H1 (cell line): ENCODE results near the gene TSC2. TPM values are rescaled to one million over a fixed set of nuclear protein-coding genes. Genes with fewer than 3 reads are reported as not detected.

Source experiments
- CTCF ChIA-PET: fragments of 300-600 bp; sonication (Branson Sonifier 250); formaldehyde crosslinking; loops from one replicate; lab custom pipeline; 2021; ENCODE audit not compliant: partially characterized antibody; lab: Charles Lee
- POLR2A ChIA-PET: fragments of 300-600 bp; sonication (Branson Sonifier 250); formaldehyde crosslinking; loops from one replicate; lab custom pipeline; 2021; ENCODE audit warnings: inconsistent platforms; ENCODE audit not compliant: partially characterized antibody; lab: Charles Lee
- DNase-seq, 2 experiments: peaks; one replicate each; pipeline versions ENCODE4 v3.0.0 to v3.0.0-alpha.2; 2010 to 2022; ENCODE audit warnings: low spot score in 2 of 2, low read depth in 1 of 2, mixed read lengths in 1 of 2
- FAIRE-seq: peaks from 2 replicates; lab custom pipeline; 2011; peaks lifted over from hg19 to GRCh38; lab: Jason Lieb, UNC
- H2AFZ ChIP-seq: 2 replicates; pipeline ENCODE4 v1.8.1; 2012; ENCODE audit warnings: low read length, inconsistent platforms
- H2AK5ac ChIP-seq: 2 replicates; pipeline ENCODE4 v1.6.1; 2013; ENCODE audit warnings: low read depth, low read length
- H2BK120ac ChIP-seq: replicated peaks from 2 replicates; pipeline ENCODE3; 2013; ENCODE audit warnings: low read depth, low read length, inconsistent platforms
- H2BK12ac ChIP-seq: 2 replicates; pipeline ENCODE4 v1.6.1; 2013; ENCODE audit warnings: low read depth, low read length
- H2BK15ac ChIP-seq: 2 replicates; pipeline ENCODE4 v1.6.1; 2013; ENCODE audit warnings: low read length
- H2BK20ac ChIP-seq: 2 replicates; pipeline ENCODE4 v1.6.1; 2013; ENCODE audit warnings: low read length
- H2BK5ac ChIP-seq: 2 replicates; pipeline ENCODE4 v1.6.1; 2013; ENCODE audit warnings: low read depth, low read length
- H3K14ac ChIP-seq: 2 replicates; pipeline ENCODE4 v1.6.1; 2013; ENCODE audit warnings: inconsistent platforms; ENCODE audit not compliant: insufficient read length
- H3K18ac ChIP-seq: 2 replicates; pipeline ENCODE4 v1.6.1; 2013; ENCODE audit warnings: low read length; ENCODE audit errors: extremely low read depth
- H3K23ac ChIP-seq: 2 replicates; pipeline ENCODE4 v1.6.1; 2013; ENCODE audit warnings: inconsistent platforms; ENCODE audit not compliant: insufficient read length
- H3K23me2 ChIP-seq: 2 replicates; pipeline ENCODE4 v1.6.1; 2013; ENCODE audit warnings: low read depth, low read length
- H3K27ac ChIP-seq: 2 replicates; pipeline ENCODE4 v1.6.1; 2011; ENCODE audit warnings: low read depth, low read length, inconsistent platforms
- H3K27me3 ChIP-seq, 4 experiments: replicated peaks in 1 of 4; 1 replicate in 1 of 4; 2 replicates in 3 of 4; pipeline versions ENCODE4 v1.6.1 to v1.8.1; 2011 to 2013; ENCODE audit warnings: low read length in 3 of 4, mild to moderate bottlenecking in 3 of 4, inconsistent platforms in 2 of 4, mixed read lengths in 2 of 4, moderate library complexity in 1 of 4; ENCODE audit not compliant: control insufficient read depth in 3 of 4, insufficient read depth in 3 of 4; ENCODE audit errors: extremely low read depth in 1 of 4
- H3K36me3 ChIP-seq, 4 experiments: 2 replicates each; pipeline versions ENCODE4 v1.6.1 to v1.8.1; 2011 to 2013; ENCODE audit warnings: mild to moderate bottlenecking in 4 of 4, low read length in 3 of 4, moderate library complexity in 2 of 4, control low read depth in 1 of 4, inconsistent platforms in 1 of 4; ENCODE audit not compliant: insufficient read depth in 4 of 4, control insufficient read depth in 2 of 4
- H3K4ac ChIP-seq: replicated peaks from 2 replicates; pipeline ENCODE3; 2013; ENCODE audit warnings: low read length, low read depth, mixed read lengths, inconsistent platforms; ENCODE audit not compliant: insufficient read length
- H3K4me1 ChIP-seq, 4 experiments: replicated peaks in 1 of 4; 1 replicate in 1 of 4; 2 replicates in 3 of 4; pipeline versions ENCODE4 v1.6.1 to v1.8.1; 2011 to 2013; ENCODE audit warnings: low read length in 3 of 4, inconsistent platforms in 2 of 4, mixed read lengths in 1 of 4; ENCODE audit not compliant: insufficient read depth in 4 of 4, control insufficient read depth in 3 of 4
- H3K4me2 ChIP-seq, 2 experiments: 2 replicates each; pipeline versions ENCODE4 v1.6.1 to v1.8.1; 2011 to 2013; ENCODE audit warnings: low read depth in 2 of 2, low read length in 2 of 2, control low read depth in 1 of 2, inconsistent platforms in 1 of 2, mild to moderate bottlenecking in 1 of 2; ENCODE audit not compliant: insufficient read depth in 1 of 2
- H3K4me3 ChIP-seq, 4 experiments: fragments of 200-600, 300-600 bp in 1 of 4; sonication (generic), shearing (Covaris generic), sonication (Bioruptor Twin) in 1 of 4; 2 replicates each; pipeline versions ENCODE4 v1.5.1 to v1.8.1; 2011 to 2016; ENCODE audit warnings: low read length in 4 of 4, low read depth in 3 of 4, control low read depth in 2 of 4, inconsistent platforms in 2 of 4, mild to moderate bottlenecking in 2 of 4, mixed read lengths in 1 of 4, moderate library complexity in 1 of 4; ENCODE audit not compliant: insufficient read depth in 2 of 4; ENCODE audit errors: extremely low read depth in 1 of 4
- H3K56ac ChIP-seq: replicated peaks from 2 replicates; pipeline ENCODE3; 2013; ENCODE audit warnings: low read depth, mild to moderate bottlenecking, mixed read lengths, low read length, inconsistent platforms; ENCODE audit not compliant: insufficient read length
- H3K79me1 ChIP-seq: 2 replicates; pipeline ENCODE4 v1.6.1; 2013; ENCODE audit warnings: low read depth, low read length, control low read depth
- H3K79me2 ChIP-seq, 2 experiments: 2 replicates each; pipeline versions ENCODE4 v1.6.1 to v1.8.1; 2012 to 2013; ENCODE audit warnings: low read length in 2 of 2, mild to moderate bottlenecking in 2 of 2, inconsistent platforms in 1 of 2; ENCODE audit not compliant: insufficient read depth in 2 of 2, control insufficient read depth in 1 of 2
- H3K9ac ChIP-seq, 4 experiments: replicated peaks in 1 of 4; 1 replicate in 1 of 4; 2 replicates in 3 of 4; pipeline versions ENCODE4 v1.6.1 to v1.8.1; 2011 to 2013; ENCODE audit warnings: low read depth in 3 of 4, low read length in 3 of 4, control low read depth in 2 of 4, mild to moderate bottlenecking in 2 of 4, moderate library complexity in 2 of 4, inconsistent platforms in 1 of 4; ENCODE audit errors: extremely low read depth in 1 of 4
- H3K9me3 ChIP-seq, 2 experiments: 2 replicates each; pipeline versions ENCODE4 v1.6.1 to v1.8.1; 2012 to 2013; ENCODE audit warnings: mild to moderate bottlenecking in 2 of 2, moderate library complexity in 2 of 2, control low read depth in 1 of 2, inconsistent platforms in 1 of 2, low read depth in 1 of 2, low read length in 1 of 2, mixed read lengths in 1 of 2; ENCODE audit not compliant: insufficient read depth in 2 of 2
- H4K20me1 ChIP-seq, 2 experiments: replicated peaks in 1 of 2; 2 replicates each; pipeline versions ENCODE3 to v1.8.1; 2011 to 2013; ENCODE audit warnings: inconsistent platforms in 2 of 2, low read length in 2 of 2, mild to moderate bottlenecking in 1 of 2; ENCODE audit not compliant: insufficient read depth in 2 of 2, control insufficient read depth in 1 of 2
- H4K5ac ChIP-seq: 2 replicates; pipeline ENCODE4 v1.6.1; 2013; ENCODE audit warnings: low read length, low read depth, mixed read lengths, inconsistent platforms; ENCODE audit not compliant: insufficient read length
- H4K8ac ChIP-seq: 2 replicates; pipeline ENCODE4 v1.8.0; 2013; ENCODE audit warnings: mild to moderate bottlenecking, moderate library complexity, low read length, inconsistent platforms; ENCODE audit not compliant: insufficient read depth; ENCODE audit errors: extremely low read depth
- H4K91ac ChIP-seq: replicated peaks from 2 replicates; pipeline ENCODE3; 2013; ENCODE audit warnings: low read length, mixed read lengths, inconsistent platforms; ENCODE audit not compliant: insufficient read length
- CTCF ChIP-seq, 3 experiments: IDR thresholded peaks; 1 replicate in 2 of 3; 2 replicates in 1 of 3; pipeline versions ENCODE4 v1.5.1 to v1.6.1; 2011; ENCODE audit warnings: low read length in 3 of 3, mild to moderate bottlenecking in 3 of 3, inconsistent platforms in 2 of 3, low read depth in 1 of 3, moderate library complexity in 1 of 3; ENCODE audit not compliant: insufficient read depth in 1 of 3; ENCODE audit errors: control extremely low read depth in 1 of 3
- GTF2F1 ChIP-seq: IDR thresholded peaks from 2 replicates; pipeline ENCODE4 v1.6.1; 2012; ENCODE audit warnings: low read depth, low read length, improper control_type of control experiment, borderline replicate concordance
- YY1 ChIP-seq: IDR thresholded peaks from 2 replicates; pipeline ENCODE4 v1.6.1; 2011; ENCODE audit warnings: low read depth, mild to moderate bottlenecking, low read length
- WGBS, 2 experiments: shearing (Covaris generic) in 1 of 2; methylation state at CpG; one replicate each; pipeline versions ENCODE4 v1.1.6 to v1.1.7; 2013 to 2015; ENCODE audit warnings: low lambda C conversion rate in 2 of 2, mixed read lengths in 2 of 2, inconsistent platforms in 1 of 2, low coverage in 1 of 2, missing lambda C conversion rate in 1 of 2; ENCODE audit not compliant: insufficient replicate concordance in 2 of 2, insufficient coverage in 1 of 2, insufficient read length in 1 of 2; ENCODE audit errors: extremely low coverage in 1 of 2, missing lambda C conversion rate in 1 of 2; 5-methylcytosine and 5-hydroxymethylcytosine counted together
- polyA plus RNA-seq, 7 experiments: library from polyadenylated mRNA; depleted of rRNA in 3 of 7; stranded (reverse) in 5 of 7; unstranded in 2 of 7; fragments of >200 nt in 5 of 7; fragments of 200-250 nt in 2 of 7; gene quantifications; 1 replicate in 5 of 7; 2 replicates in 1 of 7; 4 replicates in 1 of 7; pipeline versions ENCODE4 v1.2.1 to v1.2.3, GENCODE V29; 2011 to 2013; ENCODE audit warnings: missing spikeins in 2 of 7, mixed read lengths in 2 of 7
- total RNA-seq: library from RNA; stranded (reverse); fragmentation: NEBNext Ultra II Directional; extraction: Animal tissue kit (Norgen Biotek cat#: 25700); gene quantifications from 2 replicates; pipeline ENCODE4 v1.2.1, GENCODE V29; 2021

Gene TSC2
- total and polyA plus RNA-seq, 2 of the 8 experiments (the other 6 are each of a cell fraction or from before 2014, with no cell fraction given) = 65.9 to 96.6 TPM

- no peak overlapping the region for H2AFZ ChIP-seq
- no peak overlapping the region for H3K23ac ChIP-seq
- no peak overlapping the region for H3K4me3 ChIP-seq
- peaks cover under 1 to 8% of the 10 kb centered on the region in 2 experiments for H4K20me1 ChIP-seq
- no peak overlapping the region for H2BK12ac ChIP-seq
- no peaks in the 10 kb centered on the region for H3K9me3 ChIP-seq
- H3K14ac ChIP-seq = no peak overlapping the region
- no peak overlapping the region for H2AK5ac ChIP-seq
- H2BK5ac ChIP-seq = no peak overlapping the region
- DNase-seq = no peak
- H2BK20ac ChIP-seq = no peak overlapping the region
- 93% methylated on average over 28 of the region's 29 CpGs; no CpG with 5 or more reads in 1 of the 2 experiments for WGBS, 2 experiments
- no peak overlapping the region for H3K18ac ChIP-seq
- TF ChIP-seq GTF2F1 = no peak
- TF ChIP-seq CTCF (IDR thresholded peaks at IDR 0.05; ENCODE audit: control extremely low read depth in 1 of 3, insufficient read depth in 1 of 3, low read depth in 1 of 3, low read length in 3 of 3) = no peak
- TF ChIP-seq YY1 = no peak
- H3K4ac ChIP-seq = no peak overlapping the region
- POLR2A ChIA-PET = interaction anchor here (0.8 to 3.6 kb wide), 7 partner anchors 8 to 70 kb away, joined by 3 to 11 read pairs (median 7); partner anchors contain the start of genes NTHL1, TRAF7 and TSC2
- H3K4me1 ChIP-seq = no peaks in the 10 kb centered on the region; a peak in 2 of 7 replicates
- peaks cover 0 to 37% (median 0%) of the 10 kb centered on the region in 4 experiments; a peak in 5 of 8 replicates for H3K36me3 ChIP-seq
- H3K79me2 ChIP-seq = no peaks in the 10 kb centered on the region
- no peak overlapping the region for H4K91ac ChIP-seq
- H4K5ac ChIP-seq = no peak overlapping the region
- no peak overlapping the region for H3K4me2 ChIP-seq
- H2BK120ac ChIP-seq = no peak overlapping the region
- H3K23me2 ChIP-seq = no peaks in the 10 kb centered on the region
- CTCF ChIA-PET = interaction anchor here (0.6 to 3.8 kb wide), 10 partner anchors 12 to 81 kb away, joined by 3 to 15 read pairs (median 8); no protein-coding TSS in a partner anchor
- no peak for FAIRE-seq
- H3K56ac ChIP-seq = no peak overlapping the region
- H3K27ac ChIP-seq = no peak overlapping the region
- H3K27me3 ChIP-seq = no peaks in the 10 kb centered on the region
- H3K9ac ChIP-seq = no peak overlapping the region
- no peak overlapping the region for H4K8ac ChIP-seq
- H3K79me1 ChIP-seq = no peaks in the 10 kb centered on the region
- no peak overlapping the region for H2BK15ac ChIP-seq
Observed at GRCh38 chr16:2084895-2085625, 37.3 kb downstream of the TSC2 start.
